GM12873 (cell line): Measurements from ENCODE around the gene SLC35F4.

Source experiments
- TF ChIP-seq, protein P1 (sequence below): IDR thresholded peaks from 2 replicates; pipeline ENCODE4 v1.5.1; 2012; ENCODE audit warnings: low read depth, mild to moderate bottlenecking, moderate library complexity, low read length, control low read depth; ENCODE audit not compliant: insufficient read depth; ENCODE audit errors: missing control alignments

SLC35F4 gene

DNA sequence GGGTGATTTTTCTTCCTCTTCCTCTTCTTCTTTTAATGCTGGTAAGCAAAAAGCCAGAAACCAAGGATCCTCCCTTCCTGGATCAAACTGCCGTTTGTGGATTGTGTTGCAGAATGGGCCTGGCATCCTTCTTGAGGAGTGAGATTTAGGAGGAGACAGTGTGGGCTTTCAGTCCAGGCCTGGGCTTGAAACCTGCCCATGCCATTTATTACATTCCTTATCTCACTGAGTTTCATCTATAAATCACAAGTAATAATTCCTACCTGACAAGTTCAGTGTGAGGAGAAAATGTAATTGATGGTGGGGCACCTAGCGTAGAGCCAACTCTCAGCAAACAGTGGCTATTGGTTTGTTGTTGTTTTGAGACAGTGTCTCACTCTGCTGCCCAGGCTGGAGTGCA is 126.4 kb downstream of the SLC35F4 start:
- TF ChIP-seq, protein P1, sequence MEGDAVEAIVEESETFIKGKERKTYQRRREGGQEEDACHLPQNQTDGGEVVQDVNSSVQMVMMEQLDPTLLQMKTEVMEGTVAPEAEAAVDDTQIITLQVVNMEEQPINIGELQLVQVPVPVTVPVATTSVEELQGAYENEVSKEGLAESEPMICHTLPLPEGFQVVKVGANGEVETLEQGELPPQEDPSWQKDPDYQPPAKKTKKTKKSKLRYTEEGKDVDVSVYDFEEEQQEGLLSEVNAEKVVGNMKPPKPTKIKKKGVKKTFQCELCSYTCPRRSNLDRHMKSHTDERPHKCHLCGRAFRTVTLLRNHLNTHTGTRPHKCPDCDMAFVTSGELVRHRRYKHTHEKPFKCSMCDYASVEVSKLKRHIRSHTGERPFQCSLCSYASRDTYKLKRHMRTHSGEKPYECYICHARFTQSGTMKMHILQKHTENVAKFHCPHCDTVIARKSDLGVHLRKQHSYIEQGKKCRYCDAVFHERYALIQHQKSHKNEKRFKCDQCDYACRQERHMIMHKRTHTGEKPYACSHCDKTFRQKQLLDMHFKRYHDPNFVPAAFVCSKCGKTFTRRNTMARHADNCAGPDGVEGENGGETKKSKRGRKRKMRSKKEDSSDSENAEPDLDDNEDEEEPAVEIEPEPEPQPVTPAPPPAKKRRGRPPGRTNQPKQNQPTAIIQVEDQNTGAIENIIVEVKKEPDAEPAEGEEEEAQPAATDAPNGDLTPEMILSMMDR, result no peak

DNA sequence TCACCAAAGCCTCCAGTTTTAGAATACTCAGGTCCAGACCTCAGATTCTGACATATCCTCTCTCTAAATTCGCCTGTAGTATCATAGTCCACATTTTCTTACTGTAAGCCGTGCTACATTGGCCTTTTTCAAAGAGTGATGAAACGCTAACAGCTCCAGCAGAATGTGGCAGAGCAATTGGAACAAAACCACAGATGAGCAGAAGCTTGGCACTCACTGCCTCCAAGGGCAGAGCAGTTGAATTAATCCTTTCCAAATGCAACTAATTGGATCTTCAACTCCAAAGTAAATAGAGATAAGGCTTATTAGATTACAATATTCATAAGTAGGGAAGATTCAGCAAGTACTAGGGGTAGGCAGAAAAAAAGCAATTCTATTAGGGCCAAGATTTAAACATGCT is 128.3 kb downstream of the SLC35F4 start:
- TF ChIP-seq, protein P1, result no peak

DNA sequence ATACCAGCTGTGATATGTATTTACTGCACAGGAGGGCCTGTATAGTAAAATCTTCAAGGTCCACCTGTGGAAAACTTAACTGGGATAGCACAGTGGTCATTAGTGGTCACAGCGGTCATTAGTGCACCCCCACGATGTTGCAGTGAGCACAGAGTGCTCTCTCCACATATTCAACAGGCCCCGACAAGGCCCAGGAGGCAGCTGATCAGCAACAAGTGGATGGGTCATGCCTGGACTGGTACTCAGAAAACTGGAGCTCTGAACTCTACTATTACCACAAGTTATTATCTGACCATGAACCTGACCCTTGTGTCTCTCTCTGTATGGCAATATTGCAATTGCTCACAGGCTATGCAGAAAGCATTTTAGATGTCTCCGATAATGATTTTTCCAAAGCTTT is 129.5 kb downstream of the SLC35F4 start:
- TF ChIP-seq, protein P1, result no peak

DNA sequence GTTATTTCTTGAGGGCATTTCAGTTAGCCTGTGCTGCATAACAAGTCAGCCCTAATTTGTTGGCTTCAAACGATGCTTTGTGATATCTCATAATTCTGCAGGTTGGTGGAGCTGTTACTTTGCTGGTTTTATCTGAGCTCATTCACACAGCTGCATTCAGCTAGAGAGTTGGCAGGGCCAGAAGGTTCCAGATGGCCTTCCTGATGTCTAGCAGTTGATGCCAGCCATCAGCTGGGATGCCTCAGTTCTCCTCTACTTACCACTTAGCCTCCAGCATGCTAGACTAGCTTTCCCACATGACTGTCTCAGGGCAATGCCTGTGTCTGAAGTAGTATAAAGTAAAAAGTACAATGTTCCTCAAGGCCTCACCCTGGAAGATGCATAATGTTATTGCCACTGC is 130.6 kb downstream of the SLC35F4 start:
- TF ChIP-seq, protein P1, result no peak

DNA sequence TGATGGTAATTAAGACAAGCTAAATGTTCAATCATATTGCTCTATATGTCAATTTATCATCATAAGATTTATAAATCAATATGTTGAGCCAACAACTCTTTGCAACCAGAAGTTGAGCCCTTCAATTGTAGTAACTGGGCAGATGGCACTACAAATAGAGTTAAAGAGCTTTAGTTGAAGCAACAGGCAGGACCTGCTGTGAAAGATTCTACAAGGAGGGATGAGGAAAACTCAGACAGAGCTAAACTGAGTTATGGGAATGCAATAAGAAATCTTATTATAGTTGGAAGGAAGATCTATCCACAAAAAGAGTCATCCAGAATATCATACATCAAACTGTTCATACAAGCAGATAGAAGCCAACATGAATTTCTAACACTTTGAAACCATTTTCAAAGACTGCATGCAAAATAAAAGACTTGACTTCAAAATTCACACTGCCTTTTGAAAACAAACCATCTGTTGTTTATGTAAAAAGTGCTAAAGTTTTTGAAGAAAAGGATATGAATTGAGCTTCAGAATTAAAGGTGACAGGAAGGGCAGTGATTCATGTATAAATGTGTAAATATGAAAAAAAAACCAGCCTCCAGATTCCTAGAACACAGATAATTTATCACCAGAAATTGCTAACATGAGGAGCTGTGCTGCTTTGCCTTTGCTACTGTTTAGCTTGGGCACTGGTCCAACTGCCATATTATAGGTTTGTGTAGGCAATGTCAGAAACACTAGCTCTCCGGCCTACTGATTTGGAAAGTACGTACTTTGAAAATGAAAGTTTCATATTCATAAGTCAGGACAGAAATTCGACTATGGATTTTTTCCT is 133.2 kb downstream of the SLC35F4 start:
- TF ChIP-seq, protein P1, result no peak

DNA sequence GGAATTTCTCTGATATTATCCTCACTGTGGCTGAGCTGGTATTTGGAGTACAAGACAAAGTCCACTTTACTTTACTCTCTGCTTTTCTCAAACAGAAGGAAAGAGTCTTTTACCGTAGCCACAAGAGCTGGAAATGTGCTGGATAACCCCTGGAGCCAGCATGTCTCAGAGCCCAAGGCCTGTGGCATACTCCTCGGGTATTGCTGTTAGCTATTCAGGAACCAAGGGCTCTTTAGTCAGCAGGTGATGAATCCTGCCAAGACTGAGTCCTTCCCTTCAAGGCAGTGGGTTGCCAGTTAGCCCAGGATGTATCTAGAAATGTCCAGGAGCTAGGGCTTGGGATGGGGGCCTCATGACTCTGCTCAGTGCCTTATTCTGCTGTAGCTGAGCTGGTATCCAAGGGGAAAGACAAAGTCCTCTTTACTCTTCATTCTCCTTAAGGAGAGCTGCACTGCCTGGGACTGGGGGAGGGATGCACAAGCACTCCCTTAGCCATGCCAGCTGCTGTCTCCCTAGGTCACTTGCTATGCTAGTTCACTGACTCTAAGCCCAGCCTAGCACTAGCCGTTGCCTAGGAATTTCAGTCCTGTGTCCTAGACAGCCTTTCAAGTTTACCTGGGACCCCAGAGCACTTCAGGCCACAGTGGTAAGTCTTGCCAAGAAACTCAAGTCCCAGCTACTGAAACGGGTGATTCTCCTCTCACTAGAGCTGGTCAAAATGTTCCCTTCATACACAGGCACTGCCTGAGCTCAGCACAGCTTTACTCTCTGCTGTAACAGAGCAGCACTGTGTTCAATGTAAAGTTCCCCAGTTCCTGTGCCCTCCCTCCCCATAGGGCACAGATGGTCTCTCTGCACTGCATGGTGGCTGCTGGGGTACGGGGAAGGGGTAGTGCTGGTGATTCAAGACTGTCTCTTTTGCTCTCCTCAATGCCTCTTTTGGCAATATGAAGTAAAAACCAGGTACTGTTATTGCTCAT is 136.4 kb downstream of the SLC35F4 start:
- TF ChIP-seq, protein P1, result no peak
